Activated CD8-positive, alpha-beta T cell treated with anti-CD3 and anti-CD28 coated beads for 36 hours (primary cell): ENCODE results near the gene POLD4. TPM values are rescaled to one million over a fixed set of nuclear protein-coding genes. Genes with fewer than 3 reads are reported as not detected.
A peak's percentile ranks its signal among the peaks of the same experiment; 100 is the strongest.

Experiments
- ATAC-seq: fragments of 200-7000 bp; cut with Tn5 transposase; one replicate; pipeline ENCODE4 v1.10.0; 2021; ENCODE audit warnings: mild to moderate bottlenecking, moderate library complexity
- CTCF ChIA-PET: fragments of 350-600 bp; sonication (Branson Sonifier 250); formaldehyde crosslinking; loops from one replicate; lab custom pipeline; 2021; ENCODE audit warnings: antibody characterized with exemption; lab: Charles Lee
- POLR2A ChIA-PET: fragments of 350-600 bp; sonication (Branson Sonifier 250); formaldehyde crosslinking; loops from one replicate; lab custom pipeline; 2021; ENCODE audit warnings: antibody characterized with exemption; lab: Charles Lee
- DNase-seq: peaks from one replicate; pipeline ENCODE4 v3.0.0-alpha.2; 2020
- H3K27ac Mint-ChIP-seq: one replicate; pipeline ENCODE4 v1.8.0; 2021; ENCODE audit warnings: mild to moderate bottlenecking, mixed read lengths
- H3K27me3 Mint-ChIP-seq: one replicate; pipeline ENCODE4 v1.8.0; 2021; ENCODE audit warnings: mixed read lengths
- H3K36me3 Mint-ChIP-seq: one replicate; pipeline ENCODE4 v1.8.0; 2021; ENCODE audit warnings: low read depth, mixed read lengths
- H3K4me1 Mint-ChIP-seq: one replicate; pipeline ENCODE4 v1.8.0; 2021; ENCODE audit warnings: low read depth, mixed read lengths
- H3K4me3 Mint-ChIP-seq: one replicate; pipeline ENCODE4 v1.8.0; 2021; ENCODE audit warnings: mild to moderate bottlenecking, moderate library complexity, mixed read lengths
- H3K9me3 Mint-ChIP-seq: one replicate; pipeline ENCODE4 v1.8.0; 2021; ENCODE audit warnings: mixed read lengths
- intact Hi-C: fragments of 100-400 bp; cut with micrococcal nuclease; formaldehyde crosslinking; loops from one replicate; pipeline ENCODE4 v1.10.0; 2022
- total RNA-seq, 2 experiments: library from RNA; stranded (reverse); gene quantifications; one replicate each; pipeline ENCODE4 v1.2.3, GENCODE V29; 2021
- TF ChIP-seq, protein P1 (sequence below): fragments of 200-600 bp; IDR thresholded peaks from one replicate; pipeline ENCODE4 v1.8.0; 2022; ENCODE audit warnings: antibody characterized with exemption, mild to moderate bottlenecking

Gene POLD4
- total RNA-seq, 2 experiments from 2014 or later, result 34.1 to 36.1 TPM

DNA sequence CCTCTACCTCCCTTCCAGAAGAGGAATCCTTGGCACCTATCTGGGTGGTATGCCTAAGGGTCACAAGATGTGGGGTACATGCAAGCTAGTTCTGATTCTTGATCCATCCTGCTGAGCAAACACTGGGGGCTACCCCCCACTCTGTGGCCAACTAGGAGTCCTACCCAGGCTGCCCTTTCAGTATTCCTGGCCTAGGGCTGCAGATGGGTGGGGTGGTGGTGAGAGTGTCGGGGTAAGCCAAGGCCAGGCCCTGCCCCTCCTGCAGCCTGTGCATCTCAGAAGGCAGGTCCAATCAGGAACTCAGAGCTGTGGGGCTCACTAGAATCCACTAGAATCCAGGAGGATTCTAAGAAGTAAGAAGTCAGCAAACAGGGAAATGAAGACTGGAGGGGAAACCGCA is 39.1 kb downstream of the POLD4 start:
- Mint-ChIP-seq H3K36me3 (peaks cover 2% of the 10 kb centered on the region), H3K4me1 (peaks cover 25% of the 10 kb centered on the region), H3K27ac (no peak overlapping the region), H3K27me3 (no peaks in the 10 kb centered on the region), H3K9me3 (no peaks in the 10 kb centered on the region), H3K4me3 (no peak overlapping the region)
- ChIA-PET POLR2A (interaction anchor here (1.3 to 2.7 kb wide), 5 partner anchors 9 to 74 kb away, joined by 3 to 11 read pairs (median 5); partner anchors contain the start of gene ANKRD13D), CTCF (interaction anchor here (0.7 to 1.6 kb wide), 6 partner anchors 10 to 60 kb away, joined by 3 to 7 read pairs (median 4); no protein-coding TSS in a partner anchor)
- intact Hi-C loops, result no loop called here
- ATAC-seq, result no peak
- DNase-seq, result no peak
- TF ChIP-seq, protein P1, sequence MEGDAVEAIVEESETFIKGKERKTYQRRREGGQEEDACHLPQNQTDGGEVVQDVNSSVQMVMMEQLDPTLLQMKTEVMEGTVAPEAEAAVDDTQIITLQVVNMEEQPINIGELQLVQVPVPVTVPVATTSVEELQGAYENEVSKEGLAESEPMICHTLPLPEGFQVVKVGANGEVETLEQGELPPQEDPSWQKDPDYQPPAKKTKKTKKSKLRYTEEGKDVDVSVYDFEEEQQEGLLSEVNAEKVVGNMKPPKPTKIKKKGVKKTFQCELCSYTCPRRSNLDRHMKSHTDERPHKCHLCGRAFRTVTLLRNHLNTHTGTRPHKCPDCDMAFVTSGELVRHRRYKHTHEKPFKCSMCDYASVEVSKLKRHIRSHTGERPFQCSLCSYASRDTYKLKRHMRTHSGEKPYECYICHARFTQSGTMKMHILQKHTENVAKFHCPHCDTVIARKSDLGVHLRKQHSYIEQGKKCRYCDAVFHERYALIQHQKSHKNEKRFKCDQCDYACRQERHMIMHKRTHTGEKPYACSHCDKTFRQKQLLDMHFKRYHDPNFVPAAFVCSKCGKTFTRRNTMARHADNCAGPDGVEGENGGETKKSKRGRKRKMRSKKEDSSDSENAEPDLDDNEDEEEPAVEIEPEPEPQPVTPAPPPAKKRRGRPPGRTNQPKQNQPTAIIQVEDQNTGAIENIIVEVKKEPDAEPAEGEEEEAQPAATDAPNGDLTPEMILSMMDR, result no peak

DNA sequence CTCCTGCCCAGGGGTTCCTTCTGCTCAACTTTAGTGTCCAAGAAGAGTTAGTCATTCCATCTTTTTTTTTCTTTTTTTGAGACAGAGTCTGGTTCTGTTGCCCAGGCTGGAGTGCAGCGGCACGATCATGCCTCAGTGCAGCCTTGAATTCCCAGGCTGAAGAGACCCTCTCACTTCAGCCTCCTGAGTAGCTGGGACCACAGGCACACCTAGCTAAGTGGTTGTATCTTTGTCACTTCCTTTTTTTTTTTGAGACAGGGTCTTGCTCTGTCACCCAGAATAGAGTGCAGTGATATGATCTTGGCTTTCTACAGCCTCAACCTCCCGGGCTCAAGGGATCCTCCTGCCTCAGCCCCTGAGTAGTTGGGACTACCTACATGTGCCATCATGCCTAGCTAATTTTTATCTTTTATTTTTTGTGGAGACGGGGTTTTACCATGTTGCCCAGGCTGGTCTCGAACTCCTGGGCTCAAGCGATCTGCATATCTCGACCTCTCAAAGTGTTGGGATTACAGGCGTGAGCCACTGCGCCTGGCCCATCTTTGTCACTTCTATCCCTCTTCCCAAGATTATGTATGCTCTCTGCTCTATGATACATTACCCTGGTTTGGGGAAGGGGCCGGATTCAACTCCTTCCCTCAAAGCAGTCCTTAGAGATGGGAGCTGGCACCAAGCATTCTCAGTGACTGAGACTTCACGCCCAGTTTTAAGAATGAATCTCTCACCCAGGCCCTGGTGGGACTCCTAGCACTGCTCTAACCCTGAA is 40.0 kb downstream of the POLD4 start:
- no peak for ATAC-seq

GRCh38 chr11:67312187-67313021 is 40.9 kb downstream of the POLD4 start:
- ChIA-PET POLR2A (interaction anchor here (1.5 to 2.7 kb wide), 2 partner anchors 22 to 40 kb away, joined by 3 to 11 read pairs; partner anchors contain the start of gene ANKRD13D), CTCF (interaction anchor here (1.2 to 1.6 kb wide), 4 partner anchors 8 to 70 kb away, joined by 3 to 7 read pairs (median 4); no protein-coding TSS in a partner anchor)
- H3K4me1 Mint-ChIP-seq, result peaks cover 18% of the 10 kb centered on the region
- DNase-seq (peak; percentile 52), ATAC-seq (no peak)
- H3K4me3 Mint-ChIP-seq, result no peak overlapping the region
- TF ChIP-seq, protein P1, result no peak
- no peaks in the 10 kb centered on the region for H3K27me3 Mint-ChIP-seq
- no peaks in the 10 kb centered on the region for H3K36me3 Mint-ChIP-seq
- intact Hi-C loops, result no loop called here
- H3K9me3 Mint-ChIP-seq, result no peaks in the 10 kb centered on the region
- peak overlapping the region; percentile 84 for H3K27ac Mint-ChIP-seq

More for the DNA sequence above, 40.0 kb downstream of the POLD4 start:
- H3K4me3 Mint-ChIP-seq, result no peak overlapping the region
- peaks cover 20% of the 10 kb centered on the region for H3K4me1 Mint-ChIP-seq
- H3K9me3 Mint-ChIP-seq, result no peaks in the 10 kb centered on the region
- peak overlapping the region; percentile 19 for H3K27ac Mint-ChIP-seq
- ChIA-PET CTCF (interaction anchor here (0.7 to 1.6 kb wide), 6 partner anchors 9 to 61 kb away, joined by 3 to 7 read pairs (median 4); no protein-coding TSS in a partner anchor), POLR2A (interaction anchor here (1.4 to 2.7 kb wide), 3 partner anchors 8 to 41 kb away, joined by 3 to 11 read pairs (median 9); partner anchors contain the start of gene ANKRD13D)
- no peaks in the 10 kb centered on the region for H3K27me3 Mint-ChIP-seq
- TF ChIP-seq, protein P1, result no peak
- H3K36me3 Mint-ChIP-seq, result peaks cover 2% of the 10 kb centered on the region
- DNase-seq, result no peak
- intact Hi-C loops, result no loop called here

DNA sequence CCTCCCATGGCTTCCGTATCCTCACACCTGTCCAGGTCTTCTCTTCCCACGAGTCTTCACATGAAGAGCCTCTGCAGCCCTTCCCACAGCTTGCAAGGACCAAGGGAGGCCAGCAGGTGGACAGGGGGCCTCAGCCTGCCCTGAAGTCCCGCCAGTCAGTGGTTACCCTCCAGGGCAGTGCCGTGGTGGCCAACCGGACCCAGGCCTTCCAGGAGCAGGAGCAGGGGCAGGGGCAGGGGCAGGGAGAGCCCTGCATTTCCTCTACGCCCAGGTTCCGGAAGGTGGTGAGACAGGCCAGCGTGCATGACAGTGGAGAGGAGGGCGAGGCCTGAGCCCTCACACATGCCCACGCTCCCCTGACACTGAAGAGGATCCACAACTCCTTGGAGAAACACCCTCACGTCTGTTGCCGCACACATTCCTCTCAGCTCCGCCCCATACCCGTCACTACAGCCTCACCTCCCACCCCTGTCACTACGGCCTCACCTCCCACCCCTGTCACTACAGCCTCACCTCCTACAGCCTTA is 41.7 kb downstream of the POLD4 start:
- ATAC-seq (peak; percentile 57), DNase-seq (peak; percentile 24)
- ChIA-PET POLR2A (no interaction called here), CTCF (interaction anchor here (1.2 kb wide), 1 partner anchor 71 kb away, joined by 3 read pairs; no protein-coding TSS in a partner anchor)
- intact Hi-C loops, result no loop called here
- no peak overlapping the region for H3K4me3 Mint-ChIP-seq
- TF ChIP-seq, protein P1, result no peak
- no peaks in the 10 kb centered on the region for H3K27me3 Mint-ChIP-seq
- H3K4me1 Mint-ChIP-seq, result peaks cover 18% of the 10 kb centered on the region
- H3K36me3 Mint-ChIP-seq, result no peaks in the 10 kb centered on the region
- H3K9me3 Mint-ChIP-seq, result no peaks in the 10 kb centered on the region
- H3K27ac Mint-ChIP-seq, result peak overlapping the region; percentile 84
